OCI-LY3 (cell line): ENCODE data around the gene CTSH.

Source experiments
- H2AFZ ChIP-seq: fragments of 200-600, 300-600 bp; shearing (Covaris generic); 2 replicates; pipeline ENCODE4 v1.6.0; 2014; ENCODE audit warnings: antibody characterized with exemption, low read depth, low read length
- H3K27ac ChIP-seq: fragments of 200-600, 300-600 bp; sonication (generic); 2 replicates; pipeline ENCODE4 v1.5.1; 2014; ENCODE audit warnings: mild to moderate bottlenecking, low read length, moderate library complexity, mixed read lengths
- H3K27me3 ChIP-seq: fragments of 200-600, 300-600 bp; sonication (generic); 2 replicates; pipeline ENCODE4 v1.6.1; 2014; ENCODE audit warnings: low read depth, low read length, mixed read lengths
- H3K36me3 ChIP-seq: fragments of 200-600, 300-600 bp; sonication (generic); replicated peaks from 2 replicates; pipeline ENCODE3; 2014; ENCODE audit warnings: low read depth, low read length, mixed read lengths
- H3K4me1 ChIP-seq: fragments of 300-600, 200-600 bp; sonication (generic); 2 replicates; pipeline ENCODE4 v1.6.1; 2014; ENCODE audit warnings: low read length, mixed read lengths
- H3K4me2 ChIP-seq: fragments of 200-600, 300-600 bp; sonication (generic); 2 replicates; pipeline ENCODE4 v1.6.1; 2014; ENCODE audit warnings: low read length, mixed read lengths
- H3K4me3 ChIP-seq: fragments of 300-600, 200-600 bp; sonication (generic); 2 replicates; pipeline ENCODE4 v1.5.1; 2014; ENCODE audit warnings: antibody characterized with exemption, mild to moderate bottlenecking, low read length, moderate library complexity
- H3K79me2 ChIP-seq: fragments of 300-600, 200-600 bp; shearing (Covaris generic); 2 replicates; pipeline ENCODE4 v1.6.1; 2014; ENCODE audit warnings: mild to moderate bottlenecking, low read length, mixed read lengths
- H3K9ac ChIP-seq: fragments of 300-600, 200-600 bp; shearing (Covaris generic); 2 replicates; pipeline ENCODE4 v1.6.0; 2014; ENCODE audit warnings: mild to moderate bottlenecking, low read length, moderate library complexity
- H3K9me3 ChIP-seq: fragments of 200-600, 300-600 bp; shearing (Covaris generic); 2 replicates; pipeline ENCODE4 v1.6.1; 2014; ENCODE audit warnings: low read length, mixed read lengths; ENCODE audit not compliant: insufficient read depth
- H4K20me1 ChIP-seq: fragments of 200-600, 300-600 bp; sonication (generic); 2 replicates; pipeline ENCODE4 v1.6.1; 2016; ENCODE audit warnings: low read length, mixed read lengths; ENCODE audit not compliant: insufficient read depth
- EZH2phosphoT487 ChIP-seq: fragments of 200-600 bp; shearing (Covaris generic); IDR thresholded peaks from 2 replicates; pipeline ENCODE4 v1.6.1; 2018; ENCODE audit warnings: antibody characterized with exemption, mixed run types, low read depth
- TF ChIP-seq, protein P1 (sequence below): fragments of 200-600, 300-600 bp; sonication (generic); IDR thresholded peaks from 2 replicates; pipeline ENCODE4 v1.5.1; 2014; ENCODE audit warnings: antibody characterized with exemption, low read length, low read depth

The CTSH gene

DNA sequence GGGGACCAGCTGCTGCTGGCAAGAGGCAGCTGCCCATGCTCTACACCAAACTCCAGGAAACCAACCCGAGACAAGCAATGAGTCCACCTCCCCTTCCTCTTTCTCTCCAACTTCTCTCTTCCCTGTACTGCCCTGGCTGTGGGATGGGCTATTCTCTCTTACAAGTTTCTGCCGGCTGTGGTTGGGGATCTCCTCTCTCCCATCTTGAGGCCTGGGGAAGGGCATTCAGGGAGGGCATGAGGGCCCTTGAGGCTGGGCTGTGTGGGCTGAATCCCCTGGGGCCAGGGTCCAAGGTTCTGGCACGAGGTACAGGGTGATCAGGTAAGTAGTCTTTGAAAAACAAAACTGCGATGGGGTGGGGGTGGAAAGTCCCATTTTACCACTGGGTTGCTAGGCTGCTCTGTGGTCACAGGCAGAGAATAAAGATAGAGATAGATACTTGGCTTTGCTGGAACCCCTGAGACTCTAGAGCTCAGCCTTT, 32.3 kb upstream of the CTSH start:
- peaks cover 47% of the 10 kb centered on the region for H3K4me1 ChIP-seq
- peak overlapping the region; percentile 95 for H3K27ac ChIP-seq
- H3K9ac ChIP-seq, result peak overlapping the region; percentile 88
- H3K27me3 ChIP-seq, result no peaks in the 10 kb centered on the region
- peaks cover 15% of the 10 kb centered on the region for H3K36me3 ChIP-seq
- H4K20me1 ChIP-seq, result no peaks in the 10 kb centered on the region
- H2AFZ ChIP-seq, result peak overlapping the region; percentile 56; the same call in 1 of the 2 replicates
- TF ChIP-seq EZH2phosphoT487, result no peak
- TF ChIP-seq, protein P1, sequence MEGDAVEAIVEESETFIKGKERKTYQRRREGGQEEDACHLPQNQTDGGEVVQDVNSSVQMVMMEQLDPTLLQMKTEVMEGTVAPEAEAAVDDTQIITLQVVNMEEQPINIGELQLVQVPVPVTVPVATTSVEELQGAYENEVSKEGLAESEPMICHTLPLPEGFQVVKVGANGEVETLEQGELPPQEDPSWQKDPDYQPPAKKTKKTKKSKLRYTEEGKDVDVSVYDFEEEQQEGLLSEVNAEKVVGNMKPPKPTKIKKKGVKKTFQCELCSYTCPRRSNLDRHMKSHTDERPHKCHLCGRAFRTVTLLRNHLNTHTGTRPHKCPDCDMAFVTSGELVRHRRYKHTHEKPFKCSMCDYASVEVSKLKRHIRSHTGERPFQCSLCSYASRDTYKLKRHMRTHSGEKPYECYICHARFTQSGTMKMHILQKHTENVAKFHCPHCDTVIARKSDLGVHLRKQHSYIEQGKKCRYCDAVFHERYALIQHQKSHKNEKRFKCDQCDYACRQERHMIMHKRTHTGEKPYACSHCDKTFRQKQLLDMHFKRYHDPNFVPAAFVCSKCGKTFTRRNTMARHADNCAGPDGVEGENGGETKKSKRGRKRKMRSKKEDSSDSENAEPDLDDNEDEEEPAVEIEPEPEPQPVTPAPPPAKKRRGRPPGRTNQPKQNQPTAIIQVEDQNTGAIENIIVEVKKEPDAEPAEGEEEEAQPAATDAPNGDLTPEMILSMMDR, result no peak
- peak overlapping the region; percentile 92 for H3K4me2 ChIP-seq
- H3K9me3 ChIP-seq, result no peaks in the 10 kb centered on the region
- peaks cover 14% of the 10 kb centered on the region; the same call in 1 of the 2 replicates for H3K79me2 ChIP-seq
- peak overlapping the region; percentile 60 for H3K4me3 ChIP-seq

DNA sequence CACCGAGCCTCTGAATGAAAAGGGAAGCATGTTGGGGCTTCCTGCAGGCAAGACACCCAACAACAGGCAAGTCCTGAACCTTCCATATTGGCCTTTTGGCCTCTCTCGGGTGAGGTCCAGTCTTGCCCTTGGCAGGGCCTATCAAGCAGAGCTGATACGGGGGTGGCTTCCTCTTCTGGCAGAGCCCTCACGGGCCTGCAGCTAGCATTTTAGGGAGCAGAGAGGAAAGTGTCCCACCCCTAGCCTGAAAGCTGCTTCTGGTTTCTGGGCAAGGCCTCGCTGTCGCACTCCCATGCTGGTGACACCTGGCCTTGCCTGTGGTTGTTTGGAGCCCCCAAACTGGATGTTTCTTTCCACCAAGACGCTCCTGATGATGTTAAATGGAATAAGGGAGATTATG, 31.8 kb upstream of the CTSH start:
- H3K27ac ChIP-seq, result peak overlapping the region; percentile 95
- no peak overlapping the region; the same call in 1 of the 2 replicates for H2AFZ ChIP-seq
- no peaks in the 10 kb centered on the region for H3K9me3 ChIP-seq
- H4K20me1 ChIP-seq, result no peaks in the 10 kb centered on the region
- H3K9ac ChIP-seq, result peak overlapping the region; percentile 88; the same call in 1 of the 2 replicates
- no peaks in the 10 kb centered on the region for H3K27me3 ChIP-seq
- peaks cover 47% of the 10 kb centered on the region for H3K4me1 ChIP-seq
- H3K4me2 ChIP-seq, result peak overlapping the region; percentile 92
- H3K36me3 ChIP-seq, result peaks cover 11% of the 10 kb centered on the region
- H3K79me2 ChIP-seq, result peaks cover 14% of the 10 kb centered on the region; the same call in 1 of the 2 replicates
- TF ChIP-seq, protein P1, result no peak
- no peak for TF ChIP-seq EZH2phosphoT487
- H3K4me3 ChIP-seq, result peak overlapping the region; percentile 60; the same call in 1 of the 2 replicates

DNA sequence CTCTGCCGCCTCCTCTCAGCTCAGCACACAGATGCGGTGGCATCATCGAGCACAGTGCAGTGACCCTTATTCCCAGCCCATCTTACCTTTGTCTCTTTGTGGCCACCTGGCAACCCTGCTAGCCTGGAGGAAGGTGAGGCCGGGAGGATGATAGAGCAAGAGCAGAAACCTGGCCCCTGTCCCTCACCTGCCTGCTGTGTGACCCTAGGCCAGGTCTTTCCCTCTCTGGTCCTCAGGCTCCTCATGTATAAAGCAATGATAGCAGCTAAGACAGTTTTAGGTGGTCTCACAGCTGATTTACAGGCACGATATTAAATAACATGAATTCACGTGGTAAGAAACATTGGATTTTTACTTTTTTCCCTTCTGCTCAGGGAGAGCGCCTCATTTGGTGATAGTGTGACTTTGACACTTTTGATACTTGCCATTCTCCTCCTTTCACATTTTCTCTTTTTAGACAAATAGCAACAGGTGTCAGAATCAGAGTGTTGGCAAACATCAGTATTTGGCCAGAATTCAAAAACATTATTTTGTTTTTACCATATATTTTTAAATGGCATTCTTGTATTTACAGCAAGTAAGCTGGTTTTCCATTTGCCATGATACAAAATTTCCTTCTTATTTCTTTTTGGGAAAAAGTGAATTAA, 29.5 kb upstream of the CTSH start:
- Histone ChIP-seq H3K79me2 (peaks cover 8% of the 10 kb centered on the region; the same call in 1 of the 2 replicates), H4K20me1 (no peaks in the 10 kb centered on the region), H3K36me3 (no peaks in the 10 kb centered on the region), H3K4me3 (no peak overlapping the region), H3K27me3 (no peaks in the 10 kb centered on the region), H3K4me1 (peaks cover 38% of the 10 kb centered on the region), H2AFZ (no peak overlapping the region), H3K9ac (no peak overlapping the region), H3K4me2 (no peak overlapping the region), H3K27ac (no peak overlapping the region), H3K9me3 (no peaks in the 10 kb centered on the region)
- TF ChIP-seq, protein P1, result no peak
- TF ChIP-seq EZH2phosphoT487, result no peak

DNA sequence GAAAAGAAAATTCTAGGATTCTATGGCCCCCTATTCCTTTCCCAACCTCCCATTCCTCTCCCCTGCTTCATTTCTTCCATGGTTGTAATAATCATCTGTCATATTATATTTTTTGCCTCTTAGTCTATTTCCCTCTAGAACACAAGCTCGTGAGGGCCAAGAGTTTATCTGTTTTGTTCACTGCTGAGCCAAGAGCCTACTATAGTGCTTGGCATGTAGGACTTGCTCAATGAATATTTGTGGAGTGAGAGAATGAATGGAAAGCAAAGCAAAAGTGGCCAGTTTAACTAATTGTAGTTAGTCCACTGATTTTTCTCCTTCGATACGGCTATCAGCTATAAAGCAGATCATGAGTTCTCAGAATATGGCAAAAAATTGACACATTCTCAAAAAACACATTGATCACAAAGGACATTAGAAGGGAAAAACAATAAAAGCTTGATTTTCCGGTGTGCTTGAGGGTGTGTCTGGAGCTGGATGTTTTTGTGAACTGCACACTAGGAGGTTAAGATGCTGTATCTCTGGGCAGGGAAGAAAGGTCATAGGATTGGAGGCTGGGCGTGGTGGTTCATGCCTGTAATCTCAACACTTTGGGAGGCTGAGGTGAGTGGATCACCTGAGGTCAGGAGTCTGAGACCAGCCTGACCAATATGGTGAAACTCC, 25.0 kb upstream of the CTSH start:
- H3K27ac ChIP-seq, result no peak overlapping the region
- H3K27me3 ChIP-seq, result no peaks in the 10 kb centered on the region

More for the DNA sequence above, 25.0 kb upstream of the CTSH start:
- Histone ChIP-seq H3K9ac (no peak overlapping the region), H2AFZ (no peak overlapping the region), H3K9me3 (no peaks in the 10 kb centered on the region), H3K4me1 (no peaks in the 10 kb centered on the region), H3K36me3 (no peaks in the 10 kb centered on the region), H4K20me1 (no peaks in the 10 kb centered on the region), H3K79me2 (no peaks in the 10 kb centered on the region), H3K4me3 (no peak overlapping the region), H3K4me2 (no peak overlapping the region)
- no peak for TF ChIP-seq EZH2phosphoT487
- TF ChIP-seq, protein P1, result no peak
